Gastrocnemius medialis (tissue), 4 donors: ENCODE results near the gene RPL39L.

Experiments used
- POLR2A ChIP-seq, 2 donors: fragments of 450-650 bp; IDR thresholded peaks; one replicate each; pipeline ENCODE4 v1.6.1; 2017; ENCODE audit warnings: antibody characterized with exemption in 2 of 2, mild to moderate bottlenecking in 2 of 2, moderate library complexity in 2 of 2
- TF ChIP-seq, protein P1 (sequence below), 5 experiments: fragments of 450-650 bp in 3 of 5; fragments of 200-600 bp in 2 of 5; sonication (generic) in 2 of 5; IDR thresholded peaks in 4 of 5; conservative IDR thresholded peaks in 1 of 5; 1 replicate in 4 of 5; 2 replicates in 1 of 5; pipeline ENCODE4 v1.5.1; 2016 to 2019; ENCODE audit warnings: antibody characterized with exemption in 5 of 5, mild to moderate bottlenecking in 3 of 5, moderate library complexity in 3 of 5

- TF ChIP-seq, protein P1, sequence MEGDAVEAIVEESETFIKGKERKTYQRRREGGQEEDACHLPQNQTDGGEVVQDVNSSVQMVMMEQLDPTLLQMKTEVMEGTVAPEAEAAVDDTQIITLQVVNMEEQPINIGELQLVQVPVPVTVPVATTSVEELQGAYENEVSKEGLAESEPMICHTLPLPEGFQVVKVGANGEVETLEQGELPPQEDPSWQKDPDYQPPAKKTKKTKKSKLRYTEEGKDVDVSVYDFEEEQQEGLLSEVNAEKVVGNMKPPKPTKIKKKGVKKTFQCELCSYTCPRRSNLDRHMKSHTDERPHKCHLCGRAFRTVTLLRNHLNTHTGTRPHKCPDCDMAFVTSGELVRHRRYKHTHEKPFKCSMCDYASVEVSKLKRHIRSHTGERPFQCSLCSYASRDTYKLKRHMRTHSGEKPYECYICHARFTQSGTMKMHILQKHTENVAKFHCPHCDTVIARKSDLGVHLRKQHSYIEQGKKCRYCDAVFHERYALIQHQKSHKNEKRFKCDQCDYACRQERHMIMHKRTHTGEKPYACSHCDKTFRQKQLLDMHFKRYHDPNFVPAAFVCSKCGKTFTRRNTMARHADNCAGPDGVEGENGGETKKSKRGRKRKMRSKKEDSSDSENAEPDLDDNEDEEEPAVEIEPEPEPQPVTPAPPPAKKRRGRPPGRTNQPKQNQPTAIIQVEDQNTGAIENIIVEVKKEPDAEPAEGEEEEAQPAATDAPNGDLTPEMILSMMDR (IDR thresholded peaks at IDR 0.05 in 4 of 5, conservative IDR thresholded peaks at IDR 0.05 in 1 of 5) = no peak
- TF ChIP-seq POLR2A (IDR thresholded peaks at IDR 0.05) = no peak
Measured at GRCh38 chr3:187145149-187145895, 6.0 kb upstream of the RPL39L start.
